Measurements from ENCODE around the gene PCDHB9.
"Not testable (repeated sequence)": the region's sequence is repeated elsewhere in the genome, so short reads cannot be mapped to it uniquely, and the experiment has no call there.

The PCDHB9 gene

GRCh38 chr5:141189131-141189530 lies 2.2 kb downstream of the PCDHB9 start:
- DNase-seq, result not testable (repeated sequence)

DNA sequence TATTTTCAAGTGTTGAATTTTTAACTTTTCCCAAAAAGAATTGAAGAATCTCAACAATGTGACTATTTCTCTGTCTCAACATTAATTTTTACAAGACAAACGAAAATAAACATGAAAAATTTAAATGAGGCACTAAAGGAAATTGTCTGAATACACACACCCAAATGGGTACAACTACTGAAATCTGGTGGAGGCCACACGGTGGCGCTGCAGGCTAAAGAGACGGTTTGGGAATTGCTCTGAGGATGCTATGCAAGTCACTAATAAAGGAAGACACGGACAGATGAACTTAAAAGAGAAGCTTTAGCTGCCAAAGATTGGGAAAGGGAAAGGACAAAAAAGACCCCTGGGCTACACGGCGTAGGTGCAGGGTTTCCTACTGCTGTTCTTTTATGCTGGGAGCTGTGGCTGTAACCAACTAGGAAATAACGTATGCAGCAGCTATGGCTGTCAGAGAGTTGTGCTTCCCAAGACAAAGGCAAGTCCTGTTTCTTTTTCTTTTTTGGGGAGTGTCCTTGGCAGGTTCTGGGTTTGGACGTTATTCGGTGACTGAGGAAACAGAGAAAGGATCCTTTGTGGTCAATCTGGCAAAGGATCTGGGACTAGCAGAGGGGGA lies 5.3 kb downstream of the PCDHB9 start, which contains the start of gene PCDHB10:
Gene PCDHB10 (plus strand): TSS at position 244 of the 616 bp plus-strand sequence. CDS start 200 bp downstream, at position 444.
- no peak for DNase-seq

GRCh38 chr5:141194332-141194731 lies 7.4 kb downstream of the PCDHB9 start:
- not testable (repeated sequence) for DNase-seq

DNA sequence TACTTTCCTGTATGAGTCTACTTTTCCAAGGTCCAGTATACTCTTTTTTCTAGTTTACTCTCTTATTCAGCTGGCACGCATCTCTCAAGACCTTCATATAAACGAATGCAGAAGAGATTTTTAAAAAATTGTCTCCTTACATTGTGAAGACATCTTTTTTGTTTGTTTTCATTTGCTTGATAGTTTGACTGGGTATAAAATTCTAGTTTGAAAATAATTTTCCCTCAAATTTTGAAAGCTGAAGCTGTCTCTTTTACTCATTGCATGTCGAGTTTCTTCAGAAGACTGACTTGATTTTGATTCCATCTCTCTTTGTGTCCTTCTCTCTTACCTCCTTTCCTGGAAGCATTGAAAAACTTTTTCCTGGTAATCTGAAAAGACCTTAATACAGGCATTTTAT lies 9.4 kb downstream of the PCDHB9 start:
- no peak for DNase-seq

- DNase-seq, result no peak
These were observed 12.6 kb downstream of the PCDHB9 start, which contains the start of gene PCDHB11 for GRCh38 chr5:141199359-141200235. PCDHB11 (plus strand) TSS chr5:141199627; CDS start chr5:141199775, 148 bp downstream.

DNA sequence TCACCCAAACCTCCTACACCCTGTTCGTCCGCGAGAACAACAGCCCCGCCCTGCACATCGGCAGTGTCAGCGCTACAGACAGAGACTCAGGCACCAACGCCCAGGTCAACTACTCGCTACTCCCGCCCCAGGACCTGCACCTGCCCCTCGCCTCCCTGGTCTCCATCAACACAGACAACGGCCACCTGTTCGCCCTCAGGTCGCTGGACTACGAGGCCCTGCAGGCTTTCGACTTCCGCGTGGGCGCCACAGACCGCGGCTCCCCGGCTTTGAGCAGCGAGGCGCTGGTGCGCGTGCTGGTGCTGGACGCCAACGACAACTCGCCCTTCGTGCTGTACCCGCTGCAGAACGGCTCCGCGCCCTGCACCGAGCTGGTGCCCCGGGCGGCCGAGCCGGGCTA lies 14.2 kb downstream of the PCDHB9 start:
- DNase-seq, result not testable (repeated sequence)

GRCh38 chr5:141201646-141202045 lies 14.7 kb downstream of the PCDHB9 start:
- not testable (repeated sequence) for DNase-seq

DNA sequence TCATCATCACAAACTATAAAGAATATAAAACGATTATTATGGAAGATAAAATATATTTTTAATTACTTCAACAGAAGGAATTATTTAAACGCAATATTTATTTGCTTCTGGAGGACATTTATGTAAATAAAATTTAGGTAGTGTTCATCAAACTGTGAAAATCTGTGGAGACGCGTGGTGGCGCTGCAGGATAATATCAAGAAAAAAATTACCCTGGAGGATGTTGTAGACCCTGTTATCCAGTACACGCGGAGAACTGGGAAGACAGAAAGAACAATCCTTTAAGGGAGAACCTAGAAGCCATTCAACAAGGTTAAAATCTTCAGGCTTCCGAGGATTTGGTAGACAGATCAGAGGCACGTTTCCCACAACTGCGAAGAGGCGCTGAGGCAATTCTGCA lies 21.5 kb downstream of the PCDHB9 start, which contains the start of gene PCDHB12:
Gene PCDHB12 (plus strand): TSS at position 242 of the 400 bp plus-strand sequence. CDS start 189 bp downstream, outside the sequence.
- no peak for DNase-seq

DNA sequence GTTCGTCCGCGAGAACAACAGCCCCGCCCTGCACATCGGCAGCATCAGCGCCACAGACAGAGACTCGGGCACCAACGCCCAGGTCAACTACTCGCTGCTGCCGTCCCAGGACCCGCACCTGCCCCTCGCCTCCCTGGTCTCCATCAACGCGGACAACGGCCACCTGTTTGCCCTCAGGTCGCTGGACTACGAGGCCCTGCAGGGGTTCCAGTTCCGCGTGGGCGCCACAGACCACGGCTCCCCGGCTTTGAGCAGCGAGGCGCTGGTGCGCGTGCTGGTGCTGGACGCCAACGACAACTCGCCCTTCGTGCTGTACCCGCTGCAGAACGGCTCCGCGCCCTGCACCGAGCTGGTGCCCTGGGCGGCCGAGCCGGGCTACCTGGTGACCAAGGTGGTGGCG lies 23.3 kb downstream of the PCDHB9 start:
- DNase-seq, result not testable (repeated sequence)

DNA sequence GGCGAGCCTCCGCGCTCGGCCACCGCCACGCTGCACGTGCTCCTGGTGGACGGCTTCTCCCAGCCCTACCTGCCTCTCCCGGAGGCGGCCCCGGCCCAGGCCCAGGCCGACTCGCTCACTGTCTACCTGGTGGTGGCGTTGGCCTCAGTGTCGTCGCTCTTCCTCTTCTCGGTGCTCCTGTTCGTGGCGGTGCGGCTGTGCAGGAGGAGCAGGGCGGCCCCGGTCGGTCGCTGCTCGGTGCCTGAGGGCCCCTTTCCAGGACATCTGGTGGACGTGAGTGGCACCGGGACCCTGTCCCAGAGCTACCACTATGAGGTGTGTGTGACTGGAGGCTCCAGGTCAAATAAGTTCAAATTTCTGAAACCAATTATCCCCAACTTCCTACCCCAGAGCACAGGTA lies 23.9 kb downstream of the PCDHB9 start:
- not testable (repeated sequence) for DNase-seq

DNA sequence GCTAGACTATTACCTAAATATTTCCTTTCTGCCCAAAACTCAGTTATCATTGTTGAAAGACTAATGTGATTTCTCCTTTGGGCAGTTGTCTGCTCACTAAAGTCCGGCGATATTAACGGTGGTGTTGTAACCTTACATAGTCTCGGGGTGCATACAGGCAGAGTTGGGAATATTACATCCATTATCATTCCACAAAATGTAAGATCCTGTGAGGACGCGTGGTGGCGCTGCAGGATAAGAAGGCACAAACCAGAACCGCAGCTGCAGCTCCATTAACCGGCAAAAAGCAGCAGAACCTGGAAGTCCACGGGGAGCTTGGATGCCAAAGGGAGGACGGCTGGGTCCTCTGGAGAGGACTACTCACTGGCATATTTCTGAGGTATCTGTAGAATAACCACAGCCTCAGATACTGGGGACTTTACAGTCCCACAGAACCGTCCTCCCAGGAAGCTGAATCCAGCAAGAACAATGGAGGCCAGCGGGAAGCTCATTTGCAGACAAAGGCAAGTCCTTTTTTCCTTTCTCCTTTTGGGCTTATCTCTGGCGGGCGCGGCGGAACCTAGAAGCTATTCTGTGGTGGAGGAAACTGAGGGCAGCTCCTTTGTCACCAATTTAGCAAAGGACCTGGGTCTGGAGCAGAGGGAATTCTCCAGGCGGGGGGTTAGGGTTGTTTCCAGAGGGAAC lies 26.8 kb downstream of the PCDHB9 start, which contains the start of gene PCDHB13:
Gene PCDHB13 (plus strand): TSS at position 264 of the 684 bp plus-strand sequence. CDS start 205 bp downstream, at position 469.
- DNase-seq, result not testable (repeated sequence)

- DNase-seq, result not testable (repeated sequence)
These were observed 27.6 kb downstream of the PCDHB9 start for GRCh38 chr5:141214583-141214982.

DNA sequence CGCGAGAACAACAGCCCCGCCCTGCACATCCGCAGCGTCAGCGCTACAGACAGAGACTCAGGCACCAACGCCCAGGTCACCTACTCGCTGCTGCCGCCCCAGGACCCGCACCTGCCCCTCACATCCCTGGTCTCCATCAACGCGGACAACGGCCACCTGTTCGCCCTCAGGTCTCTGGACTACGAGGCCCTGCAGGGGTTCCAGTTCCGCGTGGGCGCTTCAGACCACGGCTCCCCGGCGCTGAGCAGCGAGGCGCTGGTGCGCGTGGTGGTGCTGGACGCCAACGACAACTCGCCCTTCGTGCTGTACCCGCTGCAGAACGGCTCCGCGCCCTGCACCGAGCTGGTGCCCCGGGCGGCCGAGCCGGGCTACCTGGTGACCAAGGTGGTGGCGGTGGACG lies 28.5 kb downstream of the PCDHB9 start:
- not testable (repeated sequence) for DNase-seq

GRCh38 chr5:141216035-141216434 lies 29.1 kb downstream of the PCDHB9 start:
- not testable (repeated sequence) for DNase-seq

GRCh38 chr5:141223112-141223783 lies 36.3 kb downstream of the PCDHB9 start, which contains the start of gene PCDHB14:
PCDHB14 (plus strand) TSS chr5:141223343; CDS start chr5:141223506, 163 bp downstream.
- no peak for DNase-seq

GRCh38 chr5:141224844-141225243 lies 37.9 kb downstream of the PCDHB9 start:
- DNase-seq, result not testable (repeated sequence)

GRCh38 chr5:141225421-141225820 lies 38.5 kb downstream of the PCDHB9 start:
- DNase-seq, result not testable (repeated sequence)

GRCh38 chr5:141234109-141234667 lies 47.2 kb downstream of the PCDHB9 start:
- no peak for DNase-seq

DNA sequence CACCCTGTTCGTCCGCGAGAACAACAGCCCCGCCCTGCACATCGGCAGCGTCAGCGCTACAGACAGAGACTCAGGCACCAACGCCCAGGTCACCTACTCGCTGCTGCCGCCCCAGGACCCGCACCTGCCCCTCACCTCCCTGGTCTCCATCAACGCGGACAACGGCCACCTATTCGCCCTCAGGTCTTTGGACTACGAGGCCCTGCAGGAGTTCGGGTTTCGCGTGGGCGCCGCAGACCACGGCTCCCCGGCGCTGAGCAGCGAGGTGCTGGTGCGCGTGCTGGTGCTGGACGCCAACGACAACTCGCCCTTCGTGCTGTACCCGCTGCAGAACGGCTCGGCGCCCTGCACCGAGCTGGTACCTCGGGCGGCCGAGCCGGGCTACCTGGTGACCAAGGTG lies 49.0 kb downstream of the PCDHB9 start:
- DNase-seq, result not testable (repeated sequence)

- DNase-seq, result no peak
These were observed 49.8 kb downstream of the PCDHB9 start for GRCh38 chr5:141236516-141237313.
